Upper lobe of left lung (tissue), 4 donors: Measurements from ENCODE around the gene KCNF1.

Experiments used
- CTCF ChIP-seq, 6 experiments: fragments of 450-650 bp in 4 of 6; fragments of 200-600 bp in 2 of 6; sonication (generic) in 2 of 6; IDR thresholded peaks; one replicate each; pipeline ENCODE4 v1.5.1; 2016 to 2019; ENCODE audit warnings: antibody characterized with exemption in 6 of 6
- EP300 ChIP-seq, 4 donors: sonication (generic); formaldehyde crosslinking; IDR thresholded peaks; one replicate each; pipeline ENCODE4 v1.5.1; 2017; ENCODE audit warnings: antibody characterized with exemption in 4 of 4, control low read depth in 2 of 4
- POLR2A ChIP-seq, 4 donors: fragments of 450-650 bp; IDR thresholded peaks; one replicate each; pipeline ENCODE4 v1.5.1; 2016 to 2017; ENCODE audit warnings: antibody characterized with exemption in 4 of 4, mild to moderate bottlenecking in 2 of 4
- POLR2AphosphoS5 ChIP-seq, 2 donors: sonication (generic); formaldehyde crosslinking; IDR thresholded peaks; one replicate each; pipeline ENCODE4 v1.5.1; 2017; ENCODE audit warnings: antibody characterized with exemption in 2 of 2

- TF ChIP-seq CTCF (IDR thresholded peaks at IDR 0.05), result no peak
- TF ChIP-seq POLR2A (IDR thresholded peaks at IDR 0.05), result no peak
- TF ChIP-seq POLR2AphosphoS5 (IDR thresholded peaks at IDR 0.05), result no peak
- TF ChIP-seq EP300 (IDR thresholded peaks at IDR 0.05), result no peak
These were observed 36.6 kb upstream of the KCNF1 start for GRCh38 chr2:10875126-10875525.
